ENCODE data around the gene NADK.

The NADK gene

DNA sequence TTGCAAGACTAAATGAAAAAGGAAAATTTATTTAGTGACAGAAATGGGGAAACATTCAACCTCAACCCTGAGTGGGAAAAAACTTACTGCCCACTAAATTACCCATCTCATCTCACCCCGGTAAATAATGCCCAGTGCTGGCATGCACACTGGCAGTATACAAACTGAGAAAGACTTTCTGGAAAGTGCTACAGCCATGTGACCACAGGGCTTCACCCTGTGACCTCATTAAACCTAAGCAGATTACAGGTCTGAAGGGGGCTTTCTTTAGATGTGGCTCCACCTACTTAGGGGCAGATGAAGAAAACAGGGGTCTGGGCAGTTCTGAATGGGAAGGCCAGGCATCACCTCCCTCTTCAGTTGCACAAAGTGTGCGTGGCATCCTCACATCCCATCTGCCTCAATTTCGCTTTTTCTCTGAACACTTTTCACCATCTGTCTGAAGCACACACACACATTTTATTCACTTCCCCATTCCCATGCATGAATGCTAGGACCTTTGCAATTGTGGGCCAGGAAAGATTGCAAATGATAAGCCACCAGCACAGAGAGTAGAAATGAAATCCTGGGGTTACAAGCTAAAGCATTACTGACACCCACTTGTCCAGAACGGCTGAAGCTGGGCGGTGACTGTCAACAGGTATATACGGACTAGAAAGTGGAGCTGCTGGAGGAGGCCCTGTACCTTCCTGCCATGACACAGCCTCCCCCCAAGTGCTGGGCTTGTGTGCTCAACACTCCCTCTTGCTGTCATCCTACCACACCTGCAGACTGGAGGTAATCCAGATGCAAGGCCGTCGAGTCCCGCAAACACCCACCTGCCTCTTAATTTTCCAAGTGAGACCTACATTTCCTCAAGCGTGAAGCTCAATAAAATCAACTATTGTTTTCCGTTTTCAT is 2.7 kb downstream of the NADK start:
- no peak for DNase-seq (ENCODE audit: low read depth)
- H3K9me3 ChIP-seq (ENCODE audit: control insufficient read depth, low read length) = no peaks in the 10 kb centered on the region
- H3K4me1 ChIP-seq (ENCODE audit: control insufficient read depth, insufficient read depth, low read length) = peaks cover 42% of the 10 kb centered on the region
- H3K27me3 ChIP-seq (replicated peaks; ENCODE audit: control insufficient read depth, insufficient read depth, low read length) = no peaks in the 10 kb centered on the region
- H3K4me3 ChIP-seq (ENCODE audit: low read length) = peak overlapping the region; percentile 57
- H3K9ac ChIP-seq (ENCODE audit: low read length) = peak overlapping the region; percentile 19
- H3K36me3 ChIP-seq (ENCODE audit: control insufficient read depth, insufficient read depth, low read length, severe bottlenecking) = peaks cover 16% of the 10 kb centered on the region

DNA sequence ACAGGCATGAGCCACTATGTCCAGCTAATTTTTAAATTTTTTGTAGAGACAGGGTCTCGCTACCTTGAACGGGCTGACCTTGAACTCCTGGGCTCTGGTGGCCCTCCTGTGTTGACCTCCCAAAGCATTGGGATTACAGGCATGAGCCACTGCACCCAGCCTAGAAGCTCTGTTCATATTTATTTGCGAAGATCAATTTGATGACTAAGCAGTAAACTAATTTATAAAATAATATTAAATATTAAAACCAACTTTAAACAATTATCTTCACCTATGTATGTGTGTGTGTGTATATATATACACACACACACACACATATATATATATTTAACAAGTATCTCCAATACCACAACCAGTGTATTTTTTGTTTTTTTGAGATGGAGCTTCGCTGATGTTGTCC is 4.4 kb downstream of the NADK start:
- H3K36me3 ChIP-seq (ENCODE audit: control insufficient read depth, insufficient read depth, low read length, severe bottlenecking) = peaks cover 22% of the 10 kb centered on the region
- H3K9ac ChIP-seq (ENCODE audit: low read length) = no peak overlapping the region
- H3K27me3 ChIP-seq (replicated peaks; ENCODE audit: control insufficient read depth, insufficient read depth, low read length) = no peaks in the 10 kb centered on the region
- no peak for DNase-seq (ENCODE audit: low read depth)
- H3K4me3 ChIP-seq (ENCODE audit: low read length) = no peak overlapping the region
- H3K4me1 ChIP-seq (ENCODE audit: control insufficient read depth, insufficient read depth, low read length) = peaks cover 25% of the 10 kb centered on the region
- H3K9me3 ChIP-seq (ENCODE audit: control insufficient read depth, low read length) = no peaks in the 10 kb centered on the region

DNA sequence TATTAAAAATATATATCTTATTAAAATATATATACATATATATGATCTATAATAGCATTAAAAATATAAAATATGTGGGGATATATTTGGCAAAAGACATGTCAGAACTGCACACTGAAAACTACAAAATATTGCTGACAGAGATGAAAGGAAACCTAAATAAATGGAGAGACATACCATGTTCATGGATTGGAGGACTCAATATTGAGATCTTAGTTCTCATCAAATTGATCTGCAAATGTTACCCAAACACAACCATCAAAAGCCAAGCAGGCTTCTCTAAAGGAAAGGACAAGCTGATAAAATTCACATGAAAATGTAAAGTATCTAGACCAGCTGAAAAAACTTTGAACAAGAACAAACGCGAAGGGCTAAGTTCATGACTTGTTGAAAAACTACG is 7.2 kb downstream of the NADK start:
- Histone ChIP-seq H3K9ac (ENCODE audit: low read length) (no peak overlapping the region), H3K9me3 (ENCODE audit: control insufficient read depth, low read length) (no peaks in the 10 kb centered on the region), H3K36me3 (ENCODE audit: control insufficient read depth, insufficient read depth, low read length, severe bottlenecking) (peaks cover 40% of the 10 kb centered on the region), H3K4me1 (ENCODE audit: control insufficient read depth, insufficient read depth, low read length) (peaks cover 13% of the 10 kb centered on the region), H3K27me3 (replicated peaks; ENCODE audit: control insufficient read depth, insufficient read depth, low read length) (no peaks in the 10 kb centered on the region), H3K4me3 (ENCODE audit: low read length) (no peak overlapping the region)
- no peak for DNase-seq (ENCODE audit: low read depth)

DNA sequence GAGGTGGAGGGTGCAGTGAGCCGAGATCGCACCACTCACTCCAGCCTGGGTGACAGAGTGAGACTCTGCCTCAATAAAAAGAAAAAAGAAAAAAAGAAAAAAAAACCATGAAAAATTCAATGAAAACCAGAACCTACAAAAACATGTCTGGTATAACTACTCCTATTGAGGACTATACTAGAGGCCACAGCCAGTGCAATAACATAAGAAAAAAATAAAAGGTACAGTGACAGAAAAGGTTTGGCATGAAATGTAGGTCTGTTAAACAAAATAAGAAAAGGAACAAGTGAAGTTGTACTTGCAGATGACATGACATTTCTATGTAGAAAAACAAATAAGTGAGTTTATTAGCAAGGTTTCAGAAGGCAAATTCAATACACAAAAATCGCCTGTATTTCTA is 8.2 kb downstream of the NADK start:
- H3K9me3 ChIP-seq (ENCODE audit: control insufficient read depth, low read length) = no peaks in the 10 kb centered on the region
- DNase-seq (ENCODE audit: low read depth) = no peak
- peaks cover 3% of the 10 kb centered on the region for H3K4me1 ChIP-seq (ENCODE audit: control insufficient read depth, insufficient read depth, low read length)
- no peak overlapping the region for H3K9ac ChIP-seq (ENCODE audit: low read length)
- H3K4me3 ChIP-seq (ENCODE audit: low read length) = no peak overlapping the region
- H3K36me3 ChIP-seq (ENCODE audit: control insufficient read depth, insufficient read depth, low read length, severe bottlenecking) = peaks cover 41% of the 10 kb centered on the region
- H3K27me3 ChIP-seq (replicated peaks; ENCODE audit: control insufficient read depth, insufficient read depth, low read length) = no peaks in the 10 kb centered on the region

DNA sequence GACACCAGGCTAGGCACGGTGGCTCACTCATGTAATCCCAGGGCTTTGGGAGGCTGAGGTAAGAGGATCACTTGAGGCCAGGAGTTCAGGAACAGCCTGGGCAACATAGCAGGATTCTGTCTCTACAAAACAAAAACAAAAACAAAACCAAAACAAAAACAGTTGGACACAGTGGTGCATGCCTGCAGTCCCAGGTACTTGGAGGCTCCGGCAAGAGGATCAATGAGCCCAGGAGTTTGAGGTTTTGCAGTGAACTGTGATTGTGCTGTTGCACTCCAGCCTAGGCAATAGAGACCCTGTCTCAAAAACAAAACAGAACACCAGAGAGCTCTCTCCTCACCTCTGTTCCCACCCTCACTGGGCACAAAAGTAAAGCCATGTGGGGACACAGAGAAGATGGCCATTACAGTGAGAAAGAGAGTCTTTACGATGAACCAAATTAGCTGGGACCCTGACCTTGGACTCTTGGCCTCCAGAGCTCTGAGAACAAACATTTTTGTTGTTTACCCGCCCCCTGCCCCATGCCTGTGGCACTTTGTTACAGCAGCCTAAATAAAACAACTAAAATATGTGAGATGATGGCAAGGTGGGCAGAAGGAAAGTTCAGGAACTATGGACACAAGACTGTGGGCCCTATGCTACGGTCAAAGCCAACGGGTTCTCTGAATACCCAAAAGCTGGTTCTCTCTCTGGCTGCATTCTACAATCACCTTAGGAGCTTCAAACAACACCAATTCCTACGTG is 9.8 kb downstream of the NADK start:
- Histone ChIP-seq H3K27me3 (replicated peaks; ENCODE audit: control insufficient read depth, insufficient read depth, low read length) (no peaks in the 10 kb centered on the region), H3K9ac (ENCODE audit: low read length) (no peak overlapping the region), H3K4me1 (ENCODE audit: control insufficient read depth, insufficient read depth, low read length) (peaks cover 10% of the 10 kb centered on the region), H3K4me3 (ENCODE audit: low read length) (no peak overlapping the region), H3K9me3 (ENCODE audit: control insufficient read depth, low read length) (no peaks in the 10 kb centered on the region), H3K36me3 (ENCODE audit: control insufficient read depth, insufficient read depth, low read length, severe bottlenecking) (peaks cover 58% of the 10 kb centered on the region)
- no peak for DNase-seq (ENCODE audit: low read depth)

DNA sequence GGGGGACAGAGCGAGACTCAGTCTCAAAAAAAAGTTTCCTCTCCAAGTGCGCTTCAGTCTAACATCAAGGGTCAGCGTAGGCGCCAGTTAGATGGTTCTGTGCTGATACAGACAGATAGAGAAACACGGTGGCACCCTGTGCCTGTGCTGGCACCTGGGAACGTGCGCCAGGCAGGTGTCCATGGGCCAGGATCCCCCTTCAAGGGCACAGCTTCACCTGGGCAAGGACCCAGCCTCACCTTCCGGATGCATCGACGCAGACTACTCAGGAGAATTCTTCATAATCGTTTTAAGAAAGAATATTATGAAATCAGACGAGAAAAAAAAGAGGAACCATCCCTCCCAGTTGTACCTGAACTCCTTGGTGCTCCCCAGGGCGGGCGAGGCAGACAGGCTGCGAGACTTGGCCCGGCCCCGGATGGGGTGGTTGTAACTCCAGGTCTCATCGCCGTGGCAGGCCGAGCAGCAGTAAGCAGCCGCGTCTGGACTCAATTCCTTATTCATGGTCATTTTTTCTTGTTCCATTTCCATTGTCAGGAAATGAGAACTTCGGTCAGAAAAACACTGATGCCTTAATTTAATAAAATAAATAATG is 13.3 kb downstream of the NADK start:
- Histone ChIP-seq H3K27me3 (replicated peaks; ENCODE audit: control insufficient read depth, insufficient read depth, low read length) (no peaks in the 10 kb centered on the region), H3K9me3 (ENCODE audit: control insufficient read depth, low read length) (no peaks in the 10 kb centered on the region), H3K4me3 (ENCODE audit: low read length) (no peak overlapping the region), H3K36me3 (ENCODE audit: control insufficient read depth, insufficient read depth, low read length, severe bottlenecking) (peaks cover 64% of the 10 kb centered on the region), H3K4me1 (ENCODE audit: control insufficient read depth, insufficient read depth, low read length) (peaks cover 10% of the 10 kb centered on the region), H3K9ac (ENCODE audit: low read length) (no peak overlapping the region)
- DNase-seq (ENCODE audit: low read depth) = no peak

DNA sequence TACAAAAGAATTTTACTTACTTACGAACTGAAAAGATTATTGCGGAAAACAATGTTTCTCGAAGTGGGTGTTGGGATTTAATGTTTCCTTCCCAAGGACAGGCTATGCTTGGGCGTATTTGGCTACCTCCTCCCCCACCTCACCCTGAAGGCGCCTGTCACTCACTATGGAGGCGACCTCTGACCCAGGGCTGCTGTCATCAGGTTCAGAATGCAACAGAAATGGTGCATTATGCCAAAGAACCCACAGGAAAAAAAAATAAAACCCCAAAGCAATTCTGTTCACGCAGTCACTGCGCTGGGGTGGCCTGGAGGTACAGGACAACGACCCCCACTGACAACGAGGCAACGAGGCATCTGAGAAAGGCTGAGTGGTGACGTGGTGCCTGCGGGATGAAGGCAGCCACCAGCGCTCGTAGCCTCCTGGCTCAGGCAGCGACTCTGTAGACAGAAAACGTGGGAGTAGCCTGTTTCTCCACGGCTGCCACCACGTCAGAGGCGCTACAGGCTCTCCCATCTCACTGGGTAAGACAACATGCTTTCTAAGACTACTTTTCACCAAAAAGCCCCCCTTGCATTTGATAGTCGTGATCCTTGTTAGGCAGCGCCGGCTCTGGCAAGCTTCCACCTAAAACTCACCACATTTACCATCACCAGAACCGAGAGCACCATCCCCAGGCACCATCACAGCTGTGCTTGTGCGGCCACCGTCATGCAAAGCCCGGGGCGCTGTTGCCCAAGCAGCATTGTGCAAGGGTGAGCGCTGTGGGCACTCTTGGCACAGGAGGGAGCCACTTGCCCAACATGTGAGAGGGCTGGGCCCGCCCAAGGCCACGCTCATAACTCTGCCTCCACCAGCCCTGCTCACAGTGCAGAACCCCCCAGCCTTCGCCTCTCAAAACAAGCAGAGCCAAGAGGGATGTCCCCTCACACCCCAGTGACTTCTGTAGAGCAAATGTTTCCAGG is 14.3 kb downstream of the NADK start:
- DNase-seq (ENCODE audit: low read depth) = no peak
- Histone ChIP-seq H3K4me1 (ENCODE audit: control insufficient read depth, insufficient read depth, low read length) (peaks cover 12% of the 10 kb centered on the region), H3K4me3 (ENCODE audit: low read length) (no peak overlapping the region), H3K36me3 (ENCODE audit: control insufficient read depth, insufficient read depth, low read length, severe bottlenecking) (peaks cover 72% of the 10 kb centered on the region), H3K27me3 (replicated peaks; ENCODE audit: control insufficient read depth, insufficient read depth, low read length) (no peaks in the 10 kb centered on the region), H3K9ac (ENCODE audit: low read length) (no peak overlapping the region), H3K9me3 (ENCODE audit: control insufficient read depth, low read length) (no peaks in the 10 kb centered on the region)

DNA sequence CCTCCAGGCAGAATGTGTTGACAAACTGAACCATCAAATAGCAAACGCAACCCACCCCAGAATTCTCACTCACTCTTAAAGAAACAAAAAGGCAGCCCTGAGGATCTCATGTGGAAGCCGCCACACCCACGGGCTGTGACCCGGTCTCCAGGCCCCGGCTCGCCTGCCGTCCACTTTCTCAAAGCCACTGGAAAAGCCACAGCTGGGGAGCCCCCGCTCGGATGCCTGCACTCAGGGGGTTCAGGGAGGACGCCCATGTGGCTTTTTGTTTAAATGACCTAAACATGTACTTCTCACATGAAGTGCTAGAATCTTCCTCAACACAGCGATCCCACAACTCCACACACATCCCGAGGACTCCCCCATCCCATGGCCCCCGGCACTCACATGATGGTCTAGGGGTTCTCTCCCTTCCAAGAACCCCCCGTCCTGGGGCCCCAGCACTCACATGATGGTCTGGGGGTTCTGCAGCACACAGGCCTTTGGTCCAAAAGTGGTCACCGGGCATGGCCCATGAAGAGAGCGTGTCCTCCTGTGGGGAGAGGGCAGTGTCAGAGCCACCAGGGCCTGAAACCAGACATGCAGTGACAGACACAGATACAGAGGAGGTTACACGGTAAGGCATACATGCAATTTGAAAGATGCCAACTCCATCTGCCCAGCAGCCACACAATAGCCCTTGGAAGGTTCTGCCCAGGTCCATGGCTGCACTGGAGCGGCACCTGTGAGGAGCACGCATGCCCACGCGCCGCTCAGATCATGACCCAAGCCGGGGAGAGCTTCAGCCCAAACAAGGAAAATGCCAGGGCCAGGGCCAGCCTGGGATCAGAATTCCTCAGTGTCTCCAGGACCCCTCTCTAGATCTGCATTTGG is 16.5 kb downstream of the NADK start:
- Histone ChIP-seq H3K27me3 (replicated peaks; ENCODE audit: control insufficient read depth, insufficient read depth, low read length) (no peaks in the 10 kb centered on the region), H3K4me1 (ENCODE audit: control insufficient read depth, insufficient read depth, low read length) (peaks cover 24% of the 10 kb centered on the region), H3K4me3 (ENCODE audit: low read length) (no peak overlapping the region), H3K9me3 (ENCODE audit: control insufficient read depth, low read length) (no peaks in the 10 kb centered on the region), H3K9ac (ENCODE audit: low read length) (no peak overlapping the region), H3K36me3 (ENCODE audit: control insufficient read depth, insufficient read depth, low read length, severe bottlenecking) (peaks cover 66% of the 10 kb centered on the region)
- no peak for DNase-seq (ENCODE audit: low read depth)

DNA sequence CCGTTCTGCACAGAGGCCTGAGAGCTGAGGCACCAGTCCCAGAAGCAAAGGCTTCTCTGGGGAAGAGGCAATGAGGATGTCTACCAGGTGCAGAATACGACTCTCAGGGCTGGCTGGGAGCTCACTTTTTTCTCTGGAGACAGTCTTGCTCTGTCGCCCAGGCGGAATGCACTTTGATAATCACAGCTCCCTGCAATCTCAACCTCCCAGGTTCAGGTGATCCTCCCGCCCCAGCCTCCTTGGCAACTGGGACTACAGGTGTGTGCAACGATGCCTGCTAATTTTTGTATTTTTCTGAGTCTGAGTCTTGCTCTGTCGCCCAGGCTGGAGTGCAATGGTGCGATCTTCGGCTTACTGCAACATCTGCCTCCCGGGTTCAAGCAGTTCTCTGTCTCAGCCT is 17.6 kb downstream of the NADK start:
- no peaks in the 10 kb centered on the region for H3K9me3 ChIP-seq (ENCODE audit: control insufficient read depth, low read length)
- H3K36me3 ChIP-seq (ENCODE audit: control insufficient read depth, insufficient read depth, low read length, severe bottlenecking) = peaks cover 77% of the 10 kb centered on the region
- H3K4me1 ChIP-seq (ENCODE audit: control insufficient read depth, insufficient read depth, low read length) = peaks cover 24% of the 10 kb centered on the region
- no peak overlapping the region for H3K9ac ChIP-seq (ENCODE audit: low read length)
- no peak overlapping the region for H3K4me3 ChIP-seq (ENCODE audit: low read length)
- H3K27me3 ChIP-seq (replicated peaks; ENCODE audit: control insufficient read depth, insufficient read depth, low read length) = no peaks in the 10 kb centered on the region
- DNase-seq (ENCODE audit: low read depth) = no peak

DNA sequence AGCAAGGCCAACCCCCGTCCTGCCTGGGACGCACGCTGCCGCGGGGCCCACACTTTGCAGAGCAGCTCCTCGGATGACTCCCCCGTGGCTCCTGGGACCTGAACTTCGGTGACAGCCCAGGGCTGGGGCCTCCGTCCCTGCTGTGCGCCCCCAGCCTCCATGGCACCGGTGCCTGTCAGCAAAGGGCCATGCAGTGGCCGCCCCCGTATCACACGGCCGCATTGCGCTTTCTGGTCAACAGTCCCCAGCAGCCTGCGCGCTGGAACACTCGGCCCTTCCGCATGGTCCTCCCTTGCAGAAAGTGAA is 18.0 kb downstream of the NADK start:
- Histone ChIP-seq H3K9me3 (ENCODE audit: control insufficient read depth, low read length) (no peaks in the 10 kb centered on the region), H3K27me3 (replicated peaks; ENCODE audit: control insufficient read depth, insufficient read depth, low read length) (no peaks in the 10 kb centered on the region), H3K36me3 (ENCODE audit: control insufficient read depth, insufficient read depth, low read length, severe bottlenecking) (peaks cover 79% of the 10 kb centered on the region), H3K4me3 (ENCODE audit: low read length) (no peak overlapping the region), H3K4me1 (ENCODE audit: control insufficient read depth, insufficient read depth, low read length) (peaks cover 24% of the 10 kb centered on the region), H3K9ac (ENCODE audit: low read length) (no peak overlapping the region)
- no peak for DNase-seq (ENCODE audit: low read depth)
